GM23338 (cell line): ENCODE results near the gene AIP.

Experiments
- CREB1 ChIP-seq: fragments of 250-450 bp; sonication (Bioruptor Pico); IDR thresholded peaks from 2 replicates; pipeline ENCODE4 v1.5.0; 2020; ENCODE audit warnings: low read depth, mild to moderate bottlenecking, moderate library complexity
- CTCF ChIP-seq, 2 experiments: fragments of 200-600 bp in 1 of 2; sonication (generic) in 1 of 2; conservative IDR thresholded peaks; 2 replicates each; pipeline versions ENCODE4 v1.5.1 to v1.6.1; 2016 to 2017; ENCODE audit warnings: antibody characterized with exemption in 2 of 2, low read depth in 2 of 2, mild to moderate bottlenecking in 2 of 2, moderate library complexity in 1 of 2
- EZH2 ChIP-seq: fragments of 200-600 bp; sonication (generic); IDR thresholded peaks from one replicate; pipeline ENCODE4 v1.8.0; 2017; ENCODE audit warnings: antibody characterized with exemption, mild to moderate bottlenecking, low read depth; ENCODE audit not compliant: unreplicated experiment
- POLR2AphosphoS5 ChIP-seq: IDR thresholded peaks from 2 replicates; pipeline ENCODE4 v1.6.1; 2016; ENCODE audit warnings: antibody characterized with exemption, low read depth
- TF ChIP-seq, protein P1 (sequence below): IDR thresholded peaks from one replicate; pipeline ENCODE4 v1.6.1; 2018; ENCODE audit warnings: antibody characterized with exemption; ENCODE audit not compliant: unreplicated experiment

- TF ChIP-seq POLR2AphosphoS5 (no peak), CTCF (conservative IDR thresholded peaks at IDR 0.05; ENCODE audit: low read depth in 2 of 2) (no peak), CREB1 (no peak), EZH2 (no peak)
- TF ChIP-seq, protein P1, sequence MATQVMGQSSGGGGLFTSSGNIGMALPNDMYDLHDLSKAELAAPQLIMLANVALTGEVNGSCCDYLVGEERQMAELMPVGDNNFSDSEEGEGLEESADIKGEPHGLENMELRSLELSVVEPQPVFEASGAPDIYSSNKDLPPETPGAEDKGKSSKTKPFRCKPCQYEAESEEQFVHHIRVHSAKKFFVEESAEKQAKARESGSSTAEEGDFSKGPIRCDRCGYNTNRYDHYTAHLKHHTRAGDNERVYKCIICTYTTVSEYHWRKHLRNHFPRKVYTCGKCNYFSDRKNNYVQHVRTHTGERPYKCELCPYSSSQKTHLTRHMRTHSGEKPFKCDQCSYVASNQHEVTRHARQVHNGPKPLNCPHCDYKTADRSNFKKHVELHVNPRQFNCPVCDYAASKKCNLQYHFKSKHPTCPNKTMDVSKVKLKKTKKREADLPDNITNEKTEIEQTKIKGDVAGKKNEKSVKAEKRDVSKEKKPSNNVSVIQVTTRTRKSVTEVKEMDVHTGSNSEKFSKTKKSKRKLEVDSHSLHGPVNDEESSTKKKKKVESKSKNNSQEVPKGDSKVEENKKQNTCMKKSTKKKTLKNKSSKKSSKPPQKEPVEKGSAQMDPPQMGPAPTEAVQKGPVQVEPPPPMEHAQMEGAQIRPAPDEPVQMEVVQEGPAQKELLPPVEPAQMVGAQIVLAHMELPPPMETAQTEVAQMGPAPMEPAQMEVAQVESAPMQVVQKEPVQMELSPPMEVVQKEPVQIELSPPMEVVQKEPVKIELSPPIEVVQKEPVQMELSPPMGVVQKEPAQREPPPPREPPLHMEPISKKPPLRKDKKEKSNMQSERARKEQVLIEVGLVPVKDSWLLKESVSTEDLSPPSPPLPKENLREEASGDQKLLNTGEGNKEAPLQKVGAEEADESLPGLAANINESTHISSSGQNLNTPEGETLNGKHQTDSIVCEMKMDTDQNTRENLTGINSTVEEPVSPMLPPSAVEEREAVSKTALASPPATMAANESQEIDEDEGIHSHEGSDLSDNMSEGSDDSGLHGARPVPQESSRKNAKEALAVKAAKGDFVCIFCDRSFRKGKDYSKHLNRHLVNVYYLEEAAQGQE = no peak
Measured at GRCh38 chr11:67506426-67507051, 23.7 kb downstream of the AIP start.
